GM18520 (cell line): ENCODE measurements around the gene EIF2D.
"Not testable (repeated sequence)": the region's sequence is repeated elsewhere in the genome, so short reads cannot be mapped to it uniquely, and the experiment has no call there.

ENCODE experiments used
- ATAC-seq: cut with Tn5 transposase; IDR thresholded peaks from one replicate; pipeline ENCODE4 v1.9.1; 2021; ENCODE audit not compliant: unreplicated experiment

EIF2D gene

DNA sequence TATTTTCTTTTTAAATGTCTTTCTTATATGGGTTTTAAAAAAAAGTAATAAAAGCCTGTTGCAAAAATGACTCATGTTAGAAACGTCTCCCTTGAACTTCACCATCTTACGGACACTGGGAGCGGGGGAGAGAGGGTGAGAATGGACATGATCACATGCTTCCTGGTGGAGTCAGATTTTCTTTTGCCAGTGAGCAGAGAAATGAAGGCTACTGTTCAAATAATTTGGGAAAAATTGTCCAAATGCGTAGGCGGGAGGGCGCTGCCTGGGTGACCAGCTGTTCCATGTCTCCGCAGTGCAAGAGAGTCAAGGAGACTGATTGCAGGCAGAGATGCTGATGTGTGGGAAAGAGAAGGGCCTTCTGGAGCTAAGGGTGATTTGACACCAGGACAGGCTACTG is 23.1 kb downstream of the EIF2D start:
- no peak for ATAC-seq

DNA sequence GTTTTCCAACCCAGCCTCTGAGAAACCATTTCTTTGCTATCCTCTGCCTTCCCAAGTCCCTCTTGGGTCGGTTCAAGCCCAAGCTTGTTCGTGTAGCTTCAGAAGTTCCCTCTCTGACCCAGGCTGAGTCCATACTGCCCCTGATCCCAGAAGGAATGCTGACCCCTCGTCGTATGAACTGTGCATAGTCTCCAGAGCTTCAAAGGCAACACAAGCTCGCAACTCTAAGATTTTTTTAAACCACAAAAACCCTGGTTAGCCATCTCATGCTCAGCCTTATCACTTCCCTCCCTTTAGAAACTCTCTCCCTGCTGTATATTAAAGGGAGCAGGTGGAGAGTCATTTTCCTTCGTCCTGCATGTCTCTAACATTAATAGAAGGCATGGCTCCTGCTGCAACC is 23.8 kb downstream of the EIF2D start:
- ATAC-seq = no peak

DNA sequence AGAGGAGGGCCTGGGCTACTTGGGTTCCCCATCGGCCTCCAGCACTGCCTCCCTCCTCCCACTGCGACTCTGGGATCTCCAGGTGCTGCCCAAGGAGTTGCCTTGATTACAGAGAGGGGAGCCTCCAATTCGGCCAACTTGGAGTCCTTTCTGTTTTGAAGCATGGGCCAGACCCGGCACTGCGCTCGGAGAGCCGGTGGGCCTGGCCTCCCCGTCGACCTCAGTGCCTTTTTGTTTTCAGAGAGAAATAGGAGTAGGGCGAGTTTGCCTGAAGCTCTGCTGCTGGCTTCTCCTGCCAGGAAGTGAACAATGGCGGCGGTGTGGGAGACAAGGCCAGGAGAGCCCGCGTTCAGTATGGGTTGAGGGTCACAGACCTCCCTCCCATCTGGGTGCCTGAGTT is 24.4 kb downstream of the EIF2D start:
- ATAC-seq = no peak

DNA sequence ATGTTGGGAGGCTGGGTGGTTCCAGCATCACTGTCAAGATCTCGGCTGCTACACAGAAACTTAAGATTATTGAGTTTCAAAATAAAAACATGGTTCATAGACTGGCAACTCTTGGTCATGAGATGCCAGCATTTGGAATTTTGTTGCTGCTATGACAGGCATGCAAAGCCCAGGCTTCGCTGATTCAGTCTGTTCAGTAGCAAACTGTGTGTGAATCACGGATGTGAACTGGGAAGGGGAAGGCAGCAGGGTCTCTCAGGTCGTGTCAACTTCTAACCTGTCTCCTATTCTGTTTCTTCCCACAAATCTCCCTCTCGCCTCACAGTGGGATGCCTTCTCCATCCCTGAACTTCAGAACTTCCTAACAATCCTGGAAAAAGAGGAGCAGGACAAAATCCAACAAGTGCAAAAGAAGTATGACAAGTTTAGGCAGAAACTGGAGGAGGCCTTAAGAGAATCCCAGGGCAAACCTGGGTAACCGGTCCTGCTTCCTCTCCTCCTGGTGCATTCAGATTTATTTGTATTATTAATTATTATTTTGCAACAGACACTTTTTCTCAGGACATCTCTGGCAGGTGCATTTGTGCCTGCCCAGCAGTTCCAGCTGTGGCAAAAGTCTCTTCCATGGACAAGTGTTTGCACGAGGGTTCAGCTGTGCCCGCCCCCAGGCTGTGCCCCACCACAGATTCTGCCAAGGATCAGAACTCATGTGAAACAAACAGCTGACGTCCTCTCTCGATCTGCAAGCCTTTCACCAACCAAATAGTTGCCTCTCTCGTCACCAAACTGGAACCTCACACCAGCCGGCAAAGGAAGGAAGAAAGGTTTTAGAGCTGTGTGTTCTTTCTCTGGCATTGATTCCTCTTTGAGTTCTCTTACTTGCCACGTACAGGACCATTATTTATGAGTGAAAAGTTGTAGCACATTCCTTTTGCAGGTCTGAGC is 25.5 kb downstream of the EIF2D start:
- ATAC-seq = no peak

DNA sequence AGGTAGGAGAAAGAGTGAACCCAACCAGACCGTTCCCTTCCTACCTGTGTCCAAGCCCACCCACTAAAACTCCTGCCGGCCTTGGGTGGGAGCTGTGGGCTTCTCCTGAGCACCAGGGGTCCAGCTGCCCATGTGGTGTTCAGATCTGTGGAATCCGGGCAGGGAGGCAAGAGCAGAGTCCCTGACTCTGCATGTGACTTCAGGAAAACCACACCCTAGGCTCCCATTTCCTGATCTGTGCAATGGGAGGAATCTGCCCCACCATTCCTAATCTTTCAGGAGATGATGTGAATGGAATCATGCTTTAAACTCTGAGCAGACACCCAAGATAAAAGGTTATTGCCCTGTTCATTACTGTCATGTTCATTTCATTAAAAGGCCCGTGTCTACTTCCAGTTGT is 27.6 kb downstream of the EIF2D start:
- ATAC-seq = no peak

DNA sequence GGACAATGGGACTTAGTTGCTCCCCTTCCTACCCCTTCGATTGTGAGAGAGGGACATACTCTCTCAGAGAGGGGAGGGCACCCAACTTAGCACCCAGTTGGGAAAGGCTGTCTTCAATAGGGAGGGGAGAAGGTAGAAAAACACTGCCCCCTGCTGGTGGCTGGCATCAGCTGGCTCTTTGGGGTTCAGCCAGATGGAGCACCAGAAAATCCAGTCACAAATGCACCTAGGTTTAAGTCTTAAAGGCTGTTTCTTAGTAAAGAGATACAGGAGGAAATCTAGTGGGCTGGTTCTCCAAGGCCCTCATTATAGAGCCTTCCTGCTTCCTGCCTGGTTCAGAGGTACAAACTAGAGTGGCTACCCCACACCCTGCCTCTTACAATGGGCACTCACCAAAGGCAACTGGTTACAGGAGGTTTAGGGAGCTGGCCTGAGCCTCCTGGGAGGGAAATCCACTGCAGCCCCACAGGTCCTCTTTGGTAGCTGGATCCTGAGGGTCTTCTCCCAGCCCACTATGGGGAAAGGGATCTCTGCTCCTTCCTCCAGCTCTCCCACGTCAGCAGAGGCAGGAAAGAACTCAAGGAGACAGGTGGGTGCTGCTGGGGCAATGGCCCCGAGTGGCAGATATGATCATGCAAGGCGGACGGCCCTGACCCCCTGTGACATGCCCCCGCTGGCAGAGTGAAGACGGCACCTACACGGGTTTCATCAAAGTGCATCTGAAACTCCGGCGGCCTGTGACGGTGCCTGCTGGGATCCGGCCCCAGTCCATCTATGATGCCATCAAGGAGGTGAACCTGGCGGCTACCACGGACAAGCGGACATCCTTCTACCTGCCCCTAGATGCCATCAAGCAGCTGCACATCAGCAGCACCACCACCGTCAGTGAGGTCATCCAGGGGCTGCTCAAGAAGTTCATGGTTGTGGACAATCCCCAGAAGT is 28.3 kb downstream of the EIF2D start:
- no peak for ATAC-seq

DNA sequence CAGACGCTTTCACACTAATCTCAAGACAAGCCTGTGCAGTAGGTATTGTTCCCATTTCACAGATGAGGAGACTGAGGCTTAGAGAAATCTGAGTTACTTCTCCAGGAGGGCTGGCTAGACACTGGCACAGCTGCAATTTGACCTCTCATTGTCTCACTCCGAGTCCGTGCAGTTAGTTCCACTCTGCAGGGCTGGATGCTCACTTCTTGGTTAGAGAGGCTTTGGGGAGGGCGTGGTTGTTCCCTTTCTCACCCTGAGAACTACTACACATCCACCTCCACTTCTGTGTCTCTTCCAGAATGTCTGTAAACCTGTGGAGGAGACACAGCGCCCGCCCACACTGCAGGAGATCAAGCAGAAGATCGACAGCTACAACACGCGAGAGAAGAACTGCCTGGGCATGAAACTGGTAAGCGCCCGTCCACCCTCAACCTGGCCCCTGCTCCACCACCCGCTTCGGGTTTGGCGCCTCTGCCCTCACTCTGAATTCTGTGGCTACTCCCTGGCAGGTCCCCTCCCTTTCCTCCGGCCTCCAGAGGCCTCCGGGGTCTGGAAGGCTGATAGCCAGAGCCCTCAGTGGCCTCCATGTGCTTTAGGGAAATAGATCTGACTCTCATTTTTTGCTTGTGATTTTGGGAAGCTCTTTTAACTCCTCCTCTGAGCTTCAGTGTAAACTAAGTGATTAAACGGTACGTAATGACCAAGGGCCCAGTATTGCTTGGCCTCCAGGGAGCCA is 29.1 kb downstream of the EIF2D start:
- ATAC-seq = no peak

DNA sequence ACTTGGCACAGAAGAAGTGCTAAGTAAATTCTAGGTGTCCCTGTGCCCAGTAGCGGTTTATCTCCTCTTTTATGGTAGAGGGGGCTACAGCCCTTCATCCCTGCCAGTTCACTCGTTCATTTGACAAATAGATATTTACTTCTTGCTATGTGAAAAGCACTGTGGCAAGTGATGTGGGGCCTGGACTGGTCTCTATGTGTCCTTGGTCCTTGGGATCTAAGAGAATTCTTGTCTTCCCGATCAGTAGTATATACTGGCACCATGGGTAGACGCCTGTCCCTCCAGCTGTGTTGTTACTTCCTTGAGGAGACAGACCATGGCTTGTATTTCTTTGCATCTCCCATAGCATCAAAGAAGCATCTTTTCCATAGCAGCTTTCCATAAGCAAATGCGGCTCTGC is 29.7 kb downstream of the EIF2D start:
- ATAC-seq = no peak

DNA sequence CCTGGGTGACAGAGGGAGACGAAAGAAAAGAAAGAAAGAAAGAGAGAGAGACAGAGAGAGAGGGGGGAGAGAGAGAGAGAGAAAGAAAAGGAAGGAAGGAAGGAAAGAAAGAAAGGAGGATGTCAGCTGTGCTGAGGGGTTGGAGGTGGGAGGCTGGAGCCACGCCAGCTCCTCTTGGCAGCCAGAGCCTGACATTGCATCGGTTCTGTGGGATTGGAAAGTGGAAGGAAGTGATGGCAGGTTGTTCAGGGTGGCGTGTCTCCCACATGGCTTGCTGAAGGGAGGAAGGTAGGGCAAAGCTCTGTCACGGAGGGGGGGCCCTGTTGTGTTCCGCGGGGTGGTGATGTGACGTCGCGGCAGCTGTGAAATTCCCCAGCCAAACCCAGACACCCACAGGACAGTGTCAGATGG is 30.7 kb downstream of the EIF2D start:
- no peak for ATAC-seq

DNA sequence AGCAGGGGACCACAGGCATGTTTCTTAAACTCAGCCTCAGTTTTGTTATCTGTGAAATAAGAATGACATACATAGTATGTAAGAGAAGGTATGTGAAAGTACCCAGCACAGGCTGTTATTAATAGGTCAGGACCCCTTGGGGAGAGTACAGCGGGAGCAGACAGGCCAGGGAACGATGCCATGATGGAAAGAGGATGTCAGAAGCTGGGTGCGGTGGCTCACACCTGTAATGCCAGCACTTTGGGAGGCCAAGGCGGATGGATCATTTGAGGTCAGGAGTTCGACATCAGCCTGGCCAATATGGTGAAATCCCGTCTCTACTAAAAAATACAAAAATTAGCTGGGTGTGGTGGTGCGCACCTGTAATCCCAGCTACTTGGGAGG is 31.2 kb downstream of the EIF2D start:
- ATAC-seq = not testable (repeated sequence)

DNA sequence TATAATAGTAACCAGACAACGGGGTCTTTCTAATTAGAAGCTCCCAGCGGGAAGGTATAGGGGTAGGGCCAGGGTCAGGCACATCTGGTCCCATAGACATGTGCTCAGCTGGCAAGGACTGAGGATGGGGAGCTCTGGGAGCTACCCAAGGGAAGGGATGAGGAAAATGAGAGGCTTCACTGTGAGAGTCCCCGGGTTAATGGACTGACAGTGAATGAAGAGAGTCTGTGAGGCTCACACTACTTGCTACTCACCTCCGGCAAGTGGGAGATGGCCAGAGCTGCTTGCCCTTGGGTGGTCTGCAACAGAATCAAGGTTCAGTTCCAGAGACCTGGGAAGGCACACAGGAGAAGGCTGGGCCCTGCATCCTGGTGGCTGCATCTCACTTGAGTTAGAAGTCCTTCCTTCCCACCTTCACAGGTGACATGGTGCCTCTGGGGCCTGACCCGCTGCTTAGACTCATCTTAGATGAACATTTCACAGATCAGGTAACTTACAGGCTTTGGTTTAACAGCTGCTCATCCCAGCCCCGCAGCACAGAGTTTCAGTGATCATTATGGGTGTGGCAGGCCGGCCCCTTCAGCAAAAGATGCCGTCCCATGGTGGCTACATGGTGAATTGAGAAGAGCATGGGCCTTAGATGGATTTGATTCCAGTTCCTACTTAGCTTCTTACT is 31.7 kb downstream of the EIF2D start:
- no peak for ATAC-seq

DNA sequence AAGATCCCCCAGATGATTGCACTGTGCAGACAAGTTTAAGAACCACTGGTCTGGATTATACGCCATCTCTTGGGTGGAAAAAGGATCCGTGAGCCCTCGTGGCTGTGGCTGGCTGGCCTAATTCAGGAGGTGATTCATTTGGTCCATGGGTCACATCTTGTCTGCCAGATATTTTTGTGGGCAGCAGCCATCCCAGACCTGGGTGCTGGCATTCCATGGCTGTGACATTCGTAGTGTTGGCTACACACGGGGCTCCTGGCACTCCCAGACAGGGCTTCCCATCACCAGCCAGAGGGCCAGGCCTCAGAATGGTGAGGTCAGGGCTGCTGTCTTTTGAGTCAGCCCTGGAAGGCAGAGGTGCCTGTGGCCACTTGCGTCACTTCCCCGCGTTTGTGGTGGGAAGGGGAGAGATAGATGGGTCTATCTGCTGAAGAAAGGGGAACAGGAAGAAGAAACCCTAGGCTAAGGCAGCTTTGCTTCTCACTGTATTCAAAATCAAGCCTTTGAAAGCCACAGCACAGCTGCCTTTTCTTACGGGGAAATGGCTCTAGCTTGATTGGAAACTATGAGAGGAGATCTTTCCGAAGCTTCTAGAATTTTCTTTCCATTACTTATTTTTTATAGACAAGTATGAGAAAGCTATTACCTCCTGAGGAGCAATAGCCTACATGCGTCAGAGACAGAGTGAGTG is 32.4 kb downstream of the EIF2D start:
- ATAC-seq = peak; percentile 76

DNA sequence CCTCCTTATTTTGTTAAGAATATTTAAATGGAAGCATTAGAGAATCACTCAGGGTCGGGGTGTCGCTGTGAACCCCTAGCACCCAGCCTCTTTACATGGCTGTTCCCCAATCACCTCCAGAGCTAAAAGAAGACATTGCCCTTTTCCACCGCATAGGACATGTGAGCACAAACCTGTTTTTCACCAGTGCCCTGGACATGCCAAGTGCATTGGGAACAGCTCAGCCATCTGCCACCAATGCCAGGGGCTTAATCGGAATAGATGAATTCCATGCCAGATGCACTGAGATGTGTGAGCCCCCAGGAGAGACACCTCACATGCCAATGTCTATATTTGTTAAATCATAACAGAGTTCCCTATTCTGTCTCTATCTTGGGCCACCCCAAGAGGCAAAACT is 33.3 kb downstream of the EIF2D start:
- no peak for ATAC-seq

DNA sequence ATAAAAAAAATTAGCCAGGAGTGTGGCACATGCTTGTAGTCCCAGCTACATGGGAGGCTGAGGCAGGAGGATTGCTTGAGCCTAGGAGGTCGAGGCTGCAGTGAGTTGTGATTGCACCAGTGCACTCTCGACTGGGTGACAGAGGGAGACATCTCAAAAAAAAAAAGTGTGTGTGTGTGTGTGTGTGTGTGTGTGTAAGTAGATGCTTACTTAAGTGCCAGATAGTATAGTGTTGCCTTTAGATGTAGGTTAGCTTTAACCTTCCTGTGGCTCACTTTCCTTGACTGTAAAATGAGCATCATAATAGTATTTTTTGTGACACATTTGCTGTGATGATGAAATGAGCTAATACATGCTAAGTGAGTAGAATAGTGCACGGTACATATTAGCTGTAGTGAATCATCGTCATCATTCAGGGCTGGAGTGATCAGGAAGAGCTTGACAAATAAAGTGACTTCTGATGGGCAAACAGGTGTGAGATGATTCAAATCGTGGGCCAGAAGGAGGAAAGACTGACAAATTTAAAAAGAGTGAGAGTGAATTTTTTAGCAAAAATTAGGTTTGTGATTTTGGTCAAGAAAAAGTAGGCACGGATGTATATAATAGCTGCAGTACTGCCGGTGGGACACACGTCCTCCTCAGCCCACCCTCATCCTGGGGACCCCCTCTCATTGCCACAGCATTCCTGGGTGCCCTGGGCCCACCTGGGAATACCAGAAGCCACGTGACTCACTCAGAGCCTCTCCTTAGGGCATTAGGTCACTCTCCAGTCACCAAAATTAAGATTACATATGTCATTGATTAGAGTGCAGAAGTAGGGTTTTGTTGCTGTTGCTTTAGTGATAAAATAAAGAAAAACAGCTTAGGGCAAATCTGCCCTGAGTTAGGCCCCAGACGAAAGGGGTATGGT is 33.9 kb downstream of the EIF2D start:
- no peak for ATAC-seq

DNA sequence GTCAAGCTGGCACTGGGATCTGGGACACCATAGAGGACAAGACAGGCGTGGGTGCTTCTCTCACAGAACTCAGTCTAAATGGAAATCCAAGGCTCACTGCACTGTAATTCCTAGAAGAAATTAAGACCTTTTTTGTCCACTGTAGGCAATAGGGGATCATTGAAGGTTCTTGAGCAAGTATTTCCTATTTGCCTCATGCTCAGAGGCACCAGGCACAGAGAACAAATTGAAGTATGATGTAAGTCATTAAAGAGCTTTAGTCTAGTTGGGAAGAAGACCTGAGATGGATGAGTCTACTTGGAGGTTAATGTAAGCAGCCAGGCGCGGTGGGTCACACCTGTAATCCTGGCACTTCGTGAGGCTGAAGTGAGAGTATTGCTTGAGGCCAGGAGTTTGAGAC is 34.6 kb downstream of the EIF2D start:
- ATAC-seq = no peak

DNA sequence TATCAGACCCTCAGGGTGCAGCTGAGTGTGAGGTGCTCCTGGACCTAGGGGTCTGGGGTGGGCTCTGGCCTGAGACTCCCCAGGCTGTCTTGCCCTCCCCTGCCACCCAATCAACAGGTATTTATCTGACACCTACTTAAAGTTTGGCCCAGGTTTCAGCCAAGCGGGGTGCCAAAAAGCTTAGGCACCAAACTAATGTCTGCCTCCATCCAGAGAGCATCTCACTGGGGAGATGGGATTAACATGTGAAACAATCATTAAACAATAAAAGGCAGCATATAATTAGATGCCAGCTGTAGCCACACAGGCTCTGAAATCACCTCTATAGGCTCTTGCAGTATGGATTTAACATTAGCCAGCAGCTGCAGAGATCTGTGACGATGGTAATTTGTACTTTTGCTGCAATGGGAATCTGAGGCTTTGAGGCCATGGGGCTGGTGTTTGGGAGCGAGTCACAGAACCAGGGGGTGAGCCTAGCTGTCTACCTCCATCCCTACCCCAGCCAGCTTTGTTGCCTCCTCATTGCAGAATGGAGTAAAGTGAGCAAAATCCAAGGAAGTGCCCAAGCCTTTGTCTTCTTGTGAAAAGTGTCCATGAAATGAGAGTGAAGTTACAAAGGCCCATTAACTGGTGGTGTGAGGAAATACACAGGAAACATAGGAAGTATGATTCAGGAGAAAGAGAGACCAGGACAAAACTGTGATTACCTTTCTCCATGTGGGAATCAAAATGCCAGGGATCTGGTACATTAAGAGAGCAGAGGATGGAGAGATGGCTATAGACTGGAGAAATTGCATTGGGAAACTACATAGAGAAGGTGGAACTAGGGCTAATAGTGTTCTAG is 36.1 kb downstream of the EIF2D start:
- ATAC-seq = no peak

DNA sequence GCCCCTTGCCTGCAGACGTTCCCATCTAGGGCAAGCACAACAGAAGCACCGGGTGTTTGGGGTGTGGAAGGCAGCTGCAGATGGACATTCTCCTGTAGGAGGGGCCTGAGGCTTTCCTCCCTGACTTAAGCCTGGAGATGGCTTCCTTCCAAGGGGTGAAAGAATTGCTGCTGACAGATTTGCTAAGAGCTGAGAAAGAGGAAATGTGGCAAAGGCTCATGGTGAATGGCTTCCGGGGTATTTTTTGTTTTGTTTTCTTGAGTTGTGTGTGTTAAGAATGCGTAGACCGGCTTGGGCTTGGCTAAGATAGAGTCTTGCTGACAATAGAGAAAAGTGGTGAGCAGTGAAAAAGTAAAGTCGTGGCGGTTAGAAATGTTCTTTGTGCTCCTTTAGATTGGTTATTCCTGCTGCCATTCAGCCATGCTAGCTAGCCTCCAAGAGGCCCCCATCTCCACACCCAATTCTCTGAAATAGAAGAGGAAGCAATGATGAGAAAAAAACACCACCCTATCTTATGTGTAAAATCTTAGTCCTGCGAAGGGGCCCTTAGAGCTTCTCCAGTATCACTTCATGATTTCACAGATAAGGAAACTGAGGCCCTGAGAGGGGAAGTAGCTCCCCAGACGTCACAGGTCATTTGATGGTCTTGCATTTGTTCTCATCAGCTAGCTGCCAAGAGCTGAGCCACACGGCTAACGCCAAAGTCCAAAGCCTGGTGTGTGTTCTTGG is 36.9 kb downstream of the EIF2D start:
- no peak for ATAC-seq
